BLaER1 (cell line): ENCODE measurements around the gene TRANK1.
A peak's percentile ranks its signal among the peaks of the same experiment; 100 is the strongest.

Source experiments
- H3K27ac ChIP-seq: shearing (Covaris generic); formaldehyde crosslinking; 2 replicates; pipeline ENCODE4 v1.8.1; 2022
- H3K27me3 ChIP-seq: shearing (Covaris generic); formaldehyde crosslinking; 2 replicates; pipeline ENCODE4 v1.8.1; 2022
- H3K36me3 ChIP-seq: shearing (Covaris generic); formaldehyde crosslinking; 2 replicates; pipeline ENCODE4 v1.8.1; 2022
- H3K4me1 ChIP-seq: shearing (Covaris generic); formaldehyde crosslinking; 2 replicates; pipeline ENCODE4 v1.8.1; 2022
- H3K4me2 ChIP-seq: shearing (Covaris generic); formaldehyde crosslinking; 2 replicates; pipeline ENCODE4 v1.8.1; 2022
- H3K4me3 ChIP-seq: shearing (Covaris generic); formaldehyde crosslinking; 2 replicates; pipeline ENCODE4 v1.8.1; 2022
- H3K9ac ChIP-seq: shearing (Covaris generic); formaldehyde crosslinking; 2 replicates; pipeline ENCODE4 v1.8.1; 2022
- H3K9me3 ChIP-seq: shearing (Covaris generic); formaldehyde crosslinking; 2 replicates; pipeline ENCODE4 v1.8.1; 2022
- H4K20me1 ChIP-seq: shearing (Covaris generic); formaldehyde crosslinking; 2 replicates; pipeline ENCODE4 v1.8.1; 2022
- Cebpa-rat ChIP-seq: shearing (Covaris generic); IDR thresholded peaks from 2 replicates; pipeline ENCODE4 v1.8.1; 2022

The TRANK1 gene

GRCh38 chr3:36923981-36924743, 20.7 kb downstream of the TRANK1 start:
- H3K9ac ChIP-seq, result peak overlapping the region; percentile 23; the same call in 1 of the 2 replicates
- H3K4me2 ChIP-seq, result peak overlapping the region; percentile 77
- peak overlapping the region; percentile 37; the same call in 1 of the 2 replicates for H3K4me3 ChIP-seq
- H3K4me1 ChIP-seq, result peaks cover 42% of the 10 kb centered on the region
- no peak for TF ChIP-seq Cebpa-rat
- peaks cover 24% of the 10 kb centered on the region for H3K36me3 ChIP-seq
- H4K20me1 ChIP-seq, result no peaks in the 10 kb centered on the region
- peak overlapping the region; percentile 63 for H3K27ac ChIP-seq
- no peaks in the 10 kb centered on the region for H3K27me3 ChIP-seq
- peaks cover 28% of the 10 kb centered on the region for H3K9me3 ChIP-seq

- Histone ChIP-seq H3K4me1 (peaks cover 45% of the 10 kb centered on the region), H3K27me3 (no peaks in the 10 kb centered on the region), H3K4me3 (peak overlapping the region; percentile 10; the same call in 1 of the 2 replicates), H3K27ac (peak overlapping the region; percentile 60), H3K9me3 (peaks cover 28% of the 10 kb centered on the region), H4K20me1 (no peaks in the 10 kb centered on the region), H3K4me2 (peak overlapping the region; percentile 77), H3K36me3 (peaks cover 21% of the 10 kb centered on the region), H3K9ac (no peak overlapping the region)
- no peak for TF ChIP-seq Cebpa-rat
Observed at GRCh38 chr3:36923523-36923943, 21.3 kb downstream of the TRANK1 start.

- peak overlapping the region; percentile 11; the same call in 1 of the 2 replicates for H3K4me3 ChIP-seq
Observed at GRCh38 chr3:36920884-36921567, 23.8 kb downstream of the TRANK1 start.

GRCh38 chr3:36919439-36920160, 25.3 kb downstream of the TRANK1 start:
- H3K27me3 ChIP-seq, result no peaks in the 10 kb centered on the region
- no peak overlapping the region for H3K9ac ChIP-seq
- H4K20me1 ChIP-seq, result no peaks in the 10 kb centered on the region
- H3K4me1 ChIP-seq, result peaks cover 38% of the 10 kb centered on the region
- H3K36me3 ChIP-seq, result peaks cover 21% of the 10 kb centered on the region
- H3K27ac ChIP-seq, result no peak overlapping the region
- no peak overlapping the region for H3K4me2 ChIP-seq
- no peak overlapping the region for H3K4me3 ChIP-seq
- peaks cover 28% of the 10 kb centered on the region for H3K9me3 ChIP-seq
- no peak for TF ChIP-seq Cebpa-rat

More at GRCh38 chr3:36920884-36921567, 23.8 kb downstream of the TRANK1 start:
- H4K20me1 ChIP-seq, result no peaks in the 10 kb centered on the region
- no peak overlapping the region for H3K9ac ChIP-seq
- H3K4me2 ChIP-seq, result no peak overlapping the region
- no peak for TF ChIP-seq Cebpa-rat
- H3K36me3 ChIP-seq, result peaks cover 21% of the 10 kb centered on the region
- H3K27me3 ChIP-seq, result no peaks in the 10 kb centered on the region
- no peak overlapping the region for H3K27ac ChIP-seq
- peaks cover 28% of the 10 kb centered on the region for H3K9me3 ChIP-seq
- H3K4me1 ChIP-seq, result peaks cover 52% of the 10 kb centered on the region

- TF ChIP-seq Cebpa-rat, result no peak
- Histone ChIP-seq H3K9ac (no peak overlapping the region), H3K4me2 (no peak overlapping the region), H3K27me3 (no peaks in the 10 kb centered on the region), H3K9me3 (peaks cover 28% of the 10 kb centered on the region), H4K20me1 (no peaks in the 10 kb centered on the region), H3K27ac (no peak overlapping the region), H3K4me1 (peaks cover 32% of the 10 kb centered on the region), H3K4me3 (no peak overlapping the region), H3K36me3 (peaks cover 21% of the 10 kb centered on the region)
Observed at GRCh38 chr3:36918050-36918449, 26.8 kb downstream of the TRANK1 start.

- Histone ChIP-seq H3K4me1 (peaks cover 47% of the 10 kb centered on the region), H3K4me3 (0 out of 2 replicates have a peak overlapping the region, but pooled peaks have one; percentile 4), H3K27me3 (no peaks in the 10 kb centered on the region), H3K27ac (peak overlapping the region; percentile 74), H3K9ac (peak overlapping the region; percentile 43; the same call in 1 of the 2 replicates), H4K20me1 (no peaks in the 10 kb centered on the region), H3K9me3 (no peaks in the 10 kb centered on the region), H3K4me2 (peak overlapping the region; percentile 73), H3K36me3 (no peaks in the 10 kb centered on the region)
- no peak for TF ChIP-seq Cebpa-rat
Observed at GRCh38 chr3:36911990-36912804, 32.7 kb downstream of the TRANK1 start.

GRCh38 chr3:36909666-36910065, 35.2 kb downstream of the TRANK1 start:
- Histone ChIP-seq H4K20me1 (no peaks in the 10 kb centered on the region), H3K27ac (no peak overlapping the region), H3K9me3 (no peaks in the 10 kb centered on the region), H3K36me3 (no peaks in the 10 kb centered on the region), H3K4me2 (no peak overlapping the region), H3K4me3 (no peak overlapping the region), H3K9ac (no peak overlapping the region), H3K4me1 (peaks cover 72% of the 10 kb centered on the region), H3K27me3 (no peaks in the 10 kb centered on the region)
- no peak for TF ChIP-seq Cebpa-rat

GRCh38 chr3:36909181-36909580, 35.7 kb downstream of the TRANK1 start:
- Histone ChIP-seq H3K27ac (peak overlapping the region; percentile 28; the same call in 1 of the 2 replicates), H3K4me3 (no peak overlapping the region), H3K4me1 (peaks cover 77% of the 10 kb centered on the region), H3K9me3 (no peaks in the 10 kb centered on the region), H3K36me3 (no peaks in the 10 kb centered on the region), H3K4me2 (peak overlapping the region; percentile 84), H3K27me3 (no peaks in the 10 kb centered on the region), H4K20me1 (no peaks in the 10 kb centered on the region), H3K9ac (no peak overlapping the region)
- TF ChIP-seq Cebpa-rat, result no peak

- no peaks in the 10 kb centered on the region for H4K20me1 ChIP-seq
- H3K4me2 ChIP-seq, result peak overlapping the region; percentile 84
- H3K27ac ChIP-seq, result peak overlapping the region; percentile 73
- H3K9me3 ChIP-seq, result no peaks in the 10 kb centered on the region
- no peaks in the 10 kb centered on the region for H3K27me3 ChIP-seq
- H3K4me3 ChIP-seq, result peak overlapping the region; percentile 60
- H3K9ac ChIP-seq, result peak overlapping the region; percentile 73
- H3K36me3 ChIP-seq, result no peaks in the 10 kb centered on the region
- TF ChIP-seq Cebpa-rat, result no peak
- H3K4me1 ChIP-seq, result peaks cover 78% of the 10 kb centered on the region
Observed at GRCh38 chr3:36908647-36909180, 36.1 kb downstream of the TRANK1 start.
